HFFc6 (cell line): Measurements from ENCODE around the gene FAF1. TPM values are rescaled to one million over a fixed set of nuclear protein-coding genes. Genes with fewer than 3 reads are reported as not detected.

Experiments used
- DNase-seq: peaks from one replicate; pipeline ENCODE4 v3.0.0-alpha.2; 2018
- H3K27ac Mint-ChIP-seq: 2 replicates; pipeline ENCODE4 v1.8.0; 2020; ENCODE audit warnings: mild to moderate bottlenecking, mixed read lengths
- H3K27me3 Mint-ChIP-seq: 2 replicates; pipeline ENCODE4 v1.8.0; 2021; ENCODE audit warnings: mild to moderate bottlenecking, moderate library complexity, mixed read lengths; ENCODE audit not compliant: insufficient read depth
- H3K36me3 Mint-ChIP-seq: 2 replicates; pipeline ENCODE4 v1.8.0; 2021; ENCODE audit warnings: low read depth, mixed read lengths
- H3K4me1 Mint-ChIP-seq: 2 replicates; pipeline ENCODE4 v1.8.0; 2020; ENCODE audit warnings: low read depth, mixed read lengths
- H3K4me3 Mint-ChIP-seq: 2 replicates; pipeline ENCODE4 v1.8.0; 2020; ENCODE audit warnings: mild to moderate bottlenecking, moderate library complexity, mixed read lengths
- H3K9me3 Mint-ChIP-seq: 2 replicates; pipeline ENCODE4 v1.8.0; 2020; ENCODE audit warnings: mild to moderate bottlenecking, mixed read lengths
- CTCF ChIP-seq: fragments of 200-600 bp; sonication (generic); IDR thresholded peaks from 2 replicates; pipeline ENCODE4 v1.5.0; 2021; ENCODE audit warnings: antibody characterized with exemption, mild to moderate bottlenecking
- total RNA-seq, 6 experiments: library from RNA; stranded (reverse); fragmentation: NEBNext Ultra II Directional; extraction: Animal tissue kit (Norgen Biotek cat#: 25700); gene quantifications; 2 replicates in 1 of 6; 3 replicates in 5 of 6; pipeline ENCODE4 v1.2.3, GENCODE V29; 2021

Gene FAF1
- total RNA-seq, 6 experiments from 2014 or later, result 60.1 to 79.1 (median 67.8) TPM

DNA sequence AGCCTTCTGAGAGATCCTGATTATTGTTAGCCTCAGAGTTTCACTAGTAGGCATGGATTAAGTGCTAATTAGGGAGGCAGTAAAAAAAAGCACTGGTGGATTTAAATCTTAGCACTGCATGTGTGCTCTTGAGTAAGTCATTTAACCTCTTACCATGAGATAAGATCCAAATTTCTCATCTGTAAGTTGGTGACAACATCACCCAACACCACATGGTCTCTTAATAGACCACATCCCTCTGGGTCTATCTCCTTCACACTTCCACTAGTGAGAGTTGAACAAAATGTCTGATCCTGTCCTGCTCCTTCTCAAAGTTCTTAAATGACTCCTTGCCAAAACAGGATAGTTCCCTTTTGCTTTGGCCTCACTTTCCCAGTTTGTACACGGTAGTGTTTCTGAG is 507.4 kb downstream of the FAF1 start:
- no peaks in the 10 kb centered on the region for H3K9me3 Mint-ChIP-seq
- no peak for DNase-seq
- peaks cover 30% of the 10 kb centered on the region for H3K4me1 Mint-ChIP-seq
- no peak for TF ChIP-seq CTCF
- H3K27ac Mint-ChIP-seq, result no peak overlapping the region
- H3K4me3 Mint-ChIP-seq, result no peak overlapping the region
- H3K27me3 Mint-ChIP-seq, result no peaks in the 10 kb centered on the region; the same call in 1 of the 2 replicates
- H3K36me3 Mint-ChIP-seq, result no peaks in the 10 kb centered on the region

- TF ChIP-seq CTCF, result no peak
- Mint-ChIP-seq H3K27ac (peak overlapping the region; percentile 21), H3K4me3 (no peak overlapping the region), H3K9me3 (no peaks in the 10 kb centered on the region), H3K27me3 (no peaks in the 10 kb centered on the region; the same call in 1 of the 2 replicates), H3K36me3 (no peaks in the 10 kb centered on the region), H3K4me1 (peaks cover 35% of the 10 kb centered on the region)
- DNase-seq, result no peak
These were observed 509.0 kb downstream of the FAF1 start for GRCh38 chr1:50450861-50451653.

GRCh38 chr1:50447961-50448360 is 512.1 kb downstream of the FAF1 start:
- peaks cover 35% of the 10 kb centered on the region for H3K4me1 Mint-ChIP-seq
- no peaks in the 10 kb centered on the region for H3K36me3 Mint-ChIP-seq
- H3K4me3 Mint-ChIP-seq, result no peak overlapping the region
- H3K9me3 Mint-ChIP-seq, result no peaks in the 10 kb centered on the region
- H3K27me3 Mint-ChIP-seq, result no peaks in the 10 kb centered on the region; the same call in 1 of the 2 replicates
- TF ChIP-seq CTCF, result no peak
- peak; percentile 25 for DNase-seq
- no peak overlapping the region for H3K27ac Mint-ChIP-seq

GRCh38 chr1:50441183-50441582 is 518.9 kb downstream of the FAF1 start:
- no peak for DNase-seq
- Mint-ChIP-seq H3K27ac (no peak overlapping the region), H3K4me3 (no peak overlapping the region), H3K9me3 (no peaks in the 10 kb centered on the region), H3K27me3 (no peaks in the 10 kb centered on the region; the same call in 1 of the 2 replicates), H3K4me1 (peaks cover 9% of the 10 kb centered on the region; the same call in 1 of the 2 replicates), H3K36me3 (peaks cover 18% of the 10 kb centered on the region; the same call in 1 of the 2 replicates)
- no peak for TF ChIP-seq CTCF

DNA sequence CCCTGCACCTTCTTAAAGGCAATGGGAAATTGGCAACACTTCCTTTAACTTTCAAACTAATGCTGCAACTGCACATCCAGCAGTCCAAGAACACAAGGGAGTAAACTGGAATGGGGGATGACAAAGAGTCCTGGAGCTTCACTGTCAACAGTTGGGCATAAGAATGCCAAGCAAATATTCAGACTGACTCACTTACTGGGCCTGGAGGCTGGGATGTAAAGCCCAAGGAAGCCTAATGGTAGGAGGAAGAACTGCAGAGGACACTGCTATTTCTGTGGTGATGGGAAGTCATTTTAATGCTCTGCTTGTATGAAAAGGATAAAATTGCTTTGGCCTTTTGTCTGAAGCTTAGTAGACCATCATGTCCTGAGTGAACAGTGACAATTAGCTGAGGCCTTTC is 521.1 kb downstream of the FAF1 start:
- peak; percentile 43 for DNase-seq
- H3K9me3 Mint-ChIP-seq, result no peaks in the 10 kb centered on the region

More for the DNA sequence above, 521.1 kb downstream of the FAF1 start:
- peaks cover 24% of the 10 kb centered on the region for H3K36me3 Mint-ChIP-seq
- H3K4me3 Mint-ChIP-seq, result no peak overlapping the region
- no peak overlapping the region for H3K27ac Mint-ChIP-seq
- peaks cover 2% of the 10 kb centered on the region; the same call in 1 of the 2 replicates for H3K27me3 Mint-ChIP-seq
- H3K4me1 Mint-ChIP-seq, result peaks cover 9% of the 10 kb centered on the region; the same call in 1 of the 2 replicates
- TF ChIP-seq CTCF, result peak; percentile 64
